B cell (primary cell): Measurements from ENCODE around the gene RAB3C. TPM values are rescaled to one million over a fixed set of nuclear protein-coding genes. Genes with fewer than 3 reads are reported as not detected.

Experiments
- ATAC-seq: fragments of 200-7000 bp; cut with Tn5 transposase; one replicate; pipeline ENCODE4 v1.10.0; 2021; ENCODE audit warnings: low read depth, mild to moderate bottlenecking, moderate number of reproducible peaks, moderate library complexity
- CTCF ChIA-PET: fragments of 350-600 bp; sonication (Branson Sonifier 250); formaldehyde crosslinking; loops from one replicate; lab custom pipeline; 2021; ENCODE audit warnings: antibody characterized with exemption, inconsistent platforms; lab: Charles Lee
- POLR2A ChIA-PET: fragments of 350-600 bp; sonication (Branson Sonifier 250); formaldehyde crosslinking; loops from one replicate; lab custom pipeline; 2021; ENCODE audit warnings: antibody characterized with exemption; lab: Charles Lee
- DNase-seq: peaks from one replicate; pipeline ENCODE4 v3.0.0; 2013
- H2AFZ ChIP-seq: 2 replicates; pipeline ENCODE4 v1.6.1; 2012; ENCODE audit warnings: mild to moderate bottlenecking, low read depth, low read length; ENCODE audit not compliant: insufficient read depth, poor library complexity, severe bottlenecking
- H3K27ac ChIP-seq, 2 donors: 1 replicate in 1 of 2; 2 replicates in 1 of 2; pipeline ENCODE4 v1.5.1; 2012 to 2013; ENCODE audit warnings: low read length in 2 of 2, mild to moderate bottlenecking in 2 of 2, moderate library complexity in 1 of 2
- H3K27me3 ChIP-seq, 4 experiments: fragments of 200-600 bp in 1 of 4; sonication (generic) in 1 of 4; replicated peaks in 1 of 4; 1 replicate in 2 of 4; 2 replicates in 2 of 4; pipeline versions ENCODE4 v1.6.1 to v1.7.0; 2013 to 2016; ENCODE audit warnings: low read length in 3 of 4, mild to moderate bottlenecking in 2 of 4, mixed read lengths in 1 of 4, moderate library complexity in 1 of 4; ENCODE audit not compliant: insufficient read depth in 4 of 4, control insufficient read depth in 3 of 4; ENCODE audit errors: control extremely low read depth in 1 of 4
- H3K36me3 ChIP-seq, 2 experiments: replicated peaks in 1 of 2; 1 replicate in 1 of 2; 2 replicates in 1 of 2; pipeline versions ENCODE4 v1.6.1 to v1.7.1; 2013; ENCODE audit warnings: low read length in 1 of 2; ENCODE audit not compliant: insufficient read depth in 2 of 2, control insufficient read depth in 1 of 2; ENCODE audit errors: control extremely low read depth in 1 of 2, extremely low read depth in 1 of 2
- H3K4me1 ChIP-seq, 2 donors: fragments of 200-600 bp in 1 of 2; sonication (generic) in 1 of 2; 1 replicate in 1 of 2; 2 replicates in 1 of 2; pipeline versions ENCODE4 v1.5.1 to v1.6.1; 2013 to 2017; ENCODE audit warnings: low read length in 2 of 2; ENCODE audit not compliant: control insufficient read depth in 2 of 2, insufficient read depth in 2 of 2
- H3K4me2 ChIP-seq: replicated peaks from 2 replicates; pipeline ENCODE3; 2012; ENCODE audit warnings: mild to moderate bottlenecking, low read depth, low read length; ENCODE audit not compliant: poor library complexity, severe bottlenecking
- H3K4me3 ChIP-seq, 5 experiments: fragments of 200-600 bp in 1 of 5; sonication (generic) in 1 of 5; 1 replicate in 3 of 5; 2 replicates in 2 of 5; pipeline versions ENCODE4 v1.5.1 to v1.7.0; 2011 to 2016; ENCODE audit warnings: low read length in 4 of 5, mild to moderate bottlenecking in 4 of 5, low read depth in 2 of 5, control low read depth in 1 of 5, moderate library complexity in 1 of 5; ENCODE audit not compliant: insufficient read depth in 1 of 5; ENCODE audit errors: control extremely low read depth in 1 of 5, extremely low read depth in 1 of 5
- H3K79me2 ChIP-seq: fragments of 200-600 bp; sonication (generic); one replicate; pipeline ENCODE4 v1.6.0; 2016; ENCODE audit warnings: low read length; ENCODE audit not compliant: control insufficient read depth, insufficient read depth
- H3K9ac ChIP-seq: fragments of 200-600 bp; sonication (generic); 2 replicates; pipeline ENCODE4 v1.6.1; 2017; ENCODE audit warnings: mild to moderate bottlenecking, low read length, moderate library complexity
- H3K9me3 ChIP-seq, 3 donors: one replicate each; pipeline versions ENCODE4 v1.6.1 to v1.7.1; 2013; ENCODE audit warnings: low read length in 2 of 3; ENCODE audit not compliant: control insufficient read depth in 2 of 3, insufficient read depth in 1 of 3; ENCODE audit errors: control extremely low read depth in 1 of 3
- H4K20me1 ChIP-seq: 2 replicates; pipeline ENCODE4 v1.6.0; 2012; ENCODE audit warnings: mild to moderate bottlenecking, low read length; ENCODE audit not compliant: insufficient read depth, control insufficient read depth, poor library complexity, severe bottlenecking
- H3K27ac Mint-ChIP-seq: one replicate; pipeline ENCODE4 v1.8.0; 2021; ENCODE audit warnings: mixed read lengths
- H3K27me3 Mint-ChIP-seq: one replicate; pipeline ENCODE4 v1.8.0; 2021; ENCODE audit warnings: mixed read lengths
- H3K4me1 Mint-ChIP-seq: one replicate; pipeline ENCODE4 v1.8.0; 2021; ENCODE audit warnings: mixed read lengths
- H3K4me3 Mint-ChIP-seq: one replicate; pipeline ENCODE4 v1.8.0; 2021; ENCODE audit warnings: mixed read lengths
- H3K9me3 Mint-ChIP-seq: one replicate; pipeline ENCODE4 v1.8.0; 2022; ENCODE audit warnings: mixed read lengths; ENCODE audit not compliant: insufficient read depth
- CTCF ChIP-seq: fragments of 200-600 bp; IDR thresholded peaks from one replicate; pipeline ENCODE4 v1.8.0; 2022; ENCODE audit warnings: antibody characterized with exemption, mild to moderate bottlenecking
- EZH2 ChIP-seq: IDR thresholded peaks from 2 replicates; pipeline ENCODE4 v1.6.1; 2012; ENCODE audit warnings: borderline replicate concordance, low read depth, mild to moderate bottlenecking, moderate library complexity, low read length; ENCODE audit not compliant: insufficient read depth, poor library complexity, severe bottlenecking
- WGBS: methylation state at CpG from one replicate; pipeline ENCODE4 v1.1.5; 2013; ENCODE audit warnings: missing lambda C conversion rate; ENCODE audit not compliant: insufficient coverage; 5-methylcytosine and 5-hydroxymethylcytosine counted together
- intact Hi-C: fragments of 100-400 bp; cut with micrococcal nuclease; formaldehyde crosslinking; loops from one replicate; pipeline ENCODE4 v1.10.0; 2022
- polyA plus RNA-seq: library from polyadenylated mRNA; depleted of rRNA; stranded (reverse); fragments of >200 nt; gene quantifications from 2 replicates; pipeline ENCODE4 v1.2.3, GENCODE V29; 2012
- total RNA-seq, 2 donors: library from RNA; stranded (reverse); fragments of 120-200 nt in 1 of 2; gene quantifications; 1 replicate in 1 of 2; 2 replicates in 1 of 2; pipeline versions ENCODE4 v1.2.3 to v1.2.4, GENCODE V29; 2013 to 2022

The RAB3C gene
- total and polyA plus RNA-seq, 2 donors (not counting 1 experiment from before 2014, with no cell fraction given), result 0.20 to 0.58 TPM

- DNase-seq (peak; percentile 67), ATAC-seq (peak; percentile 78)
- Histone ChIP-seq H3K9me3 (no peaks in the 10 kb centered on the region), H2AFZ (no peak overlapping the region), H3K9ac (no peak overlapping the region), H3K4me1 (no peaks in the 10 kb centered on the region), H3K27ac (no peak overlapping the region), H3K4me2 (no peak overlapping the region), H3K27me3 (no peaks in the 10 kb centered on the region), H4K20me1 (no peaks in the 10 kb centered on the region), H3K36me3 (no peaks in the 10 kb centered on the region), H3K79me2 (no peaks in the 10 kb centered on the region), H3K4me3 (no peak overlapping the region)
- TF ChIP-seq EZH2 (no peak), CTCF (peak; percentile 78)
- Mint-ChIP-seq H3K4me1 (no peaks in the 10 kb centered on the region), H3K27me3 (peaks cover 3% of the 10 kb centered on the region), H3K4me3 (no peak overlapping the region), H3K27ac (no peak overlapping the region), H3K9me3 (no peaks in the 10 kb centered on the region)
- no CpG with 5 or more reads among the region's 3 CpGs for WGBS
- ChIA-PET CTCF (interaction anchor here (0.7 to 12.5 kb wide), 34 partner anchors 9 to 1557 kb away, joined by 3 to 354 read pairs (median 4); partner anchors contain the start of genes PLK2 and RAB3C), POLR2A (no interaction called here)
- intact Hi-C loops, result loop anchor here (1.0 to 5.0 kb wide), 4 partner anchors 373 to 1552 kb away; partner anchors contain the start of gene PLK2
Observed at GRCh38 chr5:58849921-58850667, 267.2 kb downstream of the RAB3C start.

GRCh38 chr5:58851153-58851552 lies 268.3 kb downstream of the RAB3C start:
- H3K4me1 ChIP-seq, result no peaks in the 10 kb centered on the region
- Mint-ChIP-seq H3K4me3 (no peak overlapping the region), H3K4me1 (no peaks in the 10 kb centered on the region), H3K27me3 (peaks cover 3% of the 10 kb centered on the region), H3K27ac (no peak overlapping the region), H3K9me3 (no peaks in the 10 kb centered on the region)
- H3K4me3 ChIP-seq, result no peak overlapping the region
- intact Hi-C loops, result loop anchor here (2.0 to 5.0 kb wide), 2 partner anchors 389 to 1072 kb away; partner anchors contain the start of gene PLK2
- no peaks in the 10 kb centered on the region for H3K36me3 ChIP-seq
- no peak overlapping the region for H3K27ac ChIP-seq
- POLR2A ChIA-PET, result no interaction called here
- no peak for ATAC-seq
- H3K9ac ChIP-seq, result no peak overlapping the region
- TF ChIP-seq CTCF, result no peak
- no peak for TF ChIP-seq EZH2
- H4K20me1 ChIP-seq, result no peaks in the 10 kb centered on the region
- no peak overlapping the region for H3K4me2 ChIP-seq
- WGBS, result 100% methylated on average over 3 of the region's 7 CpGs
- H2AFZ ChIP-seq, result no peak overlapping the region
- H3K9me3 ChIP-seq, result no peaks in the 10 kb centered on the region
- no peaks in the 10 kb centered on the region for H3K79me2 ChIP-seq
- DNase-seq, result no peak
- H3K27me3 ChIP-seq, result no peaks in the 10 kb centered on the region
- CTCF ChIA-PET, result interaction anchor here (0.9 to 12.5 kb wide), 4 partner anchors 10 to 392 kb away, joined by 3 to 354 read pairs (median 20); partner anchors contain the start of gene PLK2
